PC-9 (cell line): ENCODE data around the gene MECP2. TPM values are rescaled to one million over a fixed set of nuclear protein-coding genes. Genes with fewer than 3 reads are reported as not detected.

ENCODE experiments used
- BruUV-seq: library from RNA; stranded (reverse); fragments of 400-500 nt; replicated peaks from 2 replicates; lab custom pipeline; 2021; lab: Mats Ljungman, UMichigan
- CTCF ChIA-PET: fragments of 300-600 bp; sonication (Branson Sonifier 250); formaldehyde crosslinking; loops from one replicate; lab custom pipeline; 2022; ENCODE audit warnings: antibody characterized with exemption; lab: Charles Lee
- POLR2A ChIA-PET: fragments of 300-600 bp; sonication (Branson Sonifier 250); formaldehyde crosslinking; loops from one replicate; lab custom pipeline; 2022; ENCODE audit warnings: antibody characterized with exemption; ENCODE audit not compliant: unreplicated experiment; lab: Charles Lee
- DNase-seq, 2 experiments: peaks; one replicate each; pipeline versions ENCODE4 v3.0.0 to v3.0.0-alpha.2; 2015 to 2022; ENCODE audit warnings: mixed read lengths in 1 of 2
- H2AFZ ChIP-seq: fragments of 200-600 bp; sonication (generic); 2 replicates; pipeline ENCODE4 v1.8.1; 2017; ENCODE audit warnings: antibody characterized with exemption
- H3F3A ChIP-seq: fragments of 200-600 bp; sonication (generic); 2 replicates; pipeline ENCODE4 v1.8.1; 2017; ENCODE audit warnings: antibody characterized with exemption, mild to moderate bottlenecking, low read depth; ENCODE audit not compliant: insufficient read depth
- H3K27ac ChIP-seq: fragments of 200-600 bp; sonication (generic); 2 replicates; pipeline ENCODE4 v1.6.1; 2016; ENCODE audit warnings: mixed run types
- H3K27me3 ChIP-seq: fragments of 200-600 bp; sonication (generic); 2 replicates; pipeline ENCODE4 v1.6.1; 2016; ENCODE audit warnings: low read depth, mixed run types; ENCODE audit not compliant: insufficient read depth
- H3K36me3 ChIP-seq: fragments of 200-600 bp; sonication (generic); 2 replicates; pipeline ENCODE4 v1.6.1; 2016; ENCODE audit warnings: low read depth, mixed run types
- H3K4me1 ChIP-seq: fragments of 200-600 bp; sonication (generic); replicated peaks from 2 replicates; pipeline ENCODE4 v1.6.1; 2016; ENCODE audit warnings: mixed run types; ENCODE audit not compliant: insufficient read depth
- H3K4me2 ChIP-seq: fragments of 200-600 bp; sonication (generic); 2 replicates; pipeline ENCODE4 v1.6.1; 2017; ENCODE audit warnings: mixed run types
- H3K4me3 ChIP-seq: fragments of 200-600 bp; sonication (generic); 2 replicates; pipeline ENCODE4 v1.6.1; 2016; ENCODE audit warnings: mixed run types
- H3K79me2 ChIP-seq: fragments of 200-600 bp; sonication (generic); 2 replicates; pipeline ENCODE4 v1.6.1; 2017; ENCODE audit warnings: low read depth, mixed run types
- H3K9me2 ChIP-seq: fragments of 200-600 bp; sonication (generic); 2 replicates; pipeline ENCODE4 v1.8.1; 2017; ENCODE audit warnings: mild to moderate bottlenecking; ENCODE audit not compliant: insufficient read depth
- H3K9me3 ChIP-seq: fragments of 200-600 bp; sonication (generic); 2 replicates; pipeline ENCODE4 v1.8.1; 2016; ENCODE audit warnings: low read depth; ENCODE audit not compliant: insufficient read depth
- H4K20me1 ChIP-seq: fragments of 200-600 bp; sonication (generic); 2 replicates; pipeline ENCODE4 v1.8.1; 2017; ENCODE audit not compliant: insufficient read depth
- EZH2 ChIP-seq: fragments of 200-600 bp; sonication (generic); IDR thresholded peaks from 2 replicates; pipeline ENCODE4 v1.8.0; 2017; ENCODE audit warnings: antibody characterized with exemption, low read depth
- intact Hi-C: fragments of 100-400 bp; cut with micrococcal nuclease; formaldehyde crosslinking; loops from one replicate; pipeline ENCODE4 v1.10.0; 2022; ENCODE audit not compliant: unreplicated experiment
- total RNA-seq: library from RNA; stranded (reverse); gene quantifications from 2 replicates; pipeline ENCODE4 v1.2.3, GENCODE V29; 2021
- TF ChIP-seq, protein P1 (sequence below): fragments of 200-600 bp; sonication (generic); conservative IDR thresholded peaks from 2 replicates; pipeline ENCODE4 v1.6.1; 2017; ENCODE audit warnings: mixed run types, antibody characterized with exemption, mild to moderate bottlenecking, moderate library complexity

The MECP2 gene
- total RNA-seq, 1 experiment from 2014 or later = 85.6 TPM

DNA sequence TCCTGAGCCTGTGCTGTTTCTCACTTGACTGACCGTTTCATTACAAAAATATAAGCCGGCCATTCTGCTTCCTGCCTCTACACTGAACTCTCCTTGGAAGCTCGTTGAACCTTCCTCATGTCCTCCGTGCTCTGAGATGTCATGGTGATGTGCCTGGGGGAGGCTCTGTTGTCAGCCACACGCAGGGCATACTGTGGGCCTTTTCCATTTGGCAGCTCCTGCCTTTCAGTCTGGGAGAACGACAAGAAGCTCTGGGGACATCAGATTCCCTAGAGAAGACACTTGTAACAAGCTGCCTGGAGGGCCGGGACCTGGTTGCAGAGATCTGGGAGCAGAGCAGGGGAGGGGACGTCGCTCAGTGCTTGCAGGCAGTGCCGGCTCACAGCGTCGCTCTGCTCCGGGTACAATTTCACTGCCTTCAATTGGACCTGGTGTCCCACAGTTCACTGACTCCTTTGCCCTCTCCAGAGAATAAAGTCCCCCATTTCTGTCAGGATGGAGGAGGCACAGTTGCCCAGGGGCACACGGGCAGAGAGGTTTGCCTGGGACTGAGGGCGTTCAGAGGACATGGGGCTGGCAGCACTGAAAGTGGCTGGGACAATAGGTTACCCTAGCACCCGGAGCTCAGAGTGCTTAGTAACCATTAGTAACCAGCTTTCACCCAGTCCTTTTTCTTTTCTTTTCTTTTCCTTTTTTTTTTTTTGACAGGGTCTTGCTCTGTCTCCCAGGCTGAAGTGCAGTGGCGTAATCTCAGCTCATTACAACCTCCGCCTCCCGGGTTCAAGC is 19.1 kb upstream of the MECP2 start:
- Histone ChIP-seq H2AFZ (no peak overlapping the region), H4K20me1 (no peaks in the 10 kb centered on the region), H3K27me3 (no peaks in the 10 kb centered on the region), H3K9me2 (no peaks in the 10 kb centered on the region), H3K79me2 (no peaks in the 10 kb centered on the region), H3F3A (peaks cover 7% of the 10 kb centered on the region; the same call in 1 of the 2 replicates), H3K27ac (no peak overlapping the region), H3K9me3 (no peaks in the 10 kb centered on the region), H3K4me3 (no peak overlapping the region), H3K4me1 (peaks cover 15% of the 10 kb centered on the region), H3K4me2 (no peak overlapping the region), H3K36me3 (no peaks in the 10 kb centered on the region)
- intact Hi-C loops = no loop called here
- TF ChIP-seq, protein P1, sequence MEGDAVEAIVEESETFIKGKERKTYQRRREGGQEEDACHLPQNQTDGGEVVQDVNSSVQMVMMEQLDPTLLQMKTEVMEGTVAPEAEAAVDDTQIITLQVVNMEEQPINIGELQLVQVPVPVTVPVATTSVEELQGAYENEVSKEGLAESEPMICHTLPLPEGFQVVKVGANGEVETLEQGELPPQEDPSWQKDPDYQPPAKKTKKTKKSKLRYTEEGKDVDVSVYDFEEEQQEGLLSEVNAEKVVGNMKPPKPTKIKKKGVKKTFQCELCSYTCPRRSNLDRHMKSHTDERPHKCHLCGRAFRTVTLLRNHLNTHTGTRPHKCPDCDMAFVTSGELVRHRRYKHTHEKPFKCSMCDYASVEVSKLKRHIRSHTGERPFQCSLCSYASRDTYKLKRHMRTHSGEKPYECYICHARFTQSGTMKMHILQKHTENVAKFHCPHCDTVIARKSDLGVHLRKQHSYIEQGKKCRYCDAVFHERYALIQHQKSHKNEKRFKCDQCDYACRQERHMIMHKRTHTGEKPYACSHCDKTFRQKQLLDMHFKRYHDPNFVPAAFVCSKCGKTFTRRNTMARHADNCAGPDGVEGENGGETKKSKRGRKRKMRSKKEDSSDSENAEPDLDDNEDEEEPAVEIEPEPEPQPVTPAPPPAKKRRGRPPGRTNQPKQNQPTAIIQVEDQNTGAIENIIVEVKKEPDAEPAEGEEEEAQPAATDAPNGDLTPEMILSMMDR = no peak
- no peak for TF ChIP-seq EZH2
- DNase-seq = no peak
- BruUV-seq = no TSS peak
- ChIA-PET POLR2A (no interaction called here), CTCF (interaction anchor here (0.9 kb wide), 1 partner anchor 33 kb away, joined by 6 read pairs; no protein-coding TSS in a partner anchor)

DNA sequence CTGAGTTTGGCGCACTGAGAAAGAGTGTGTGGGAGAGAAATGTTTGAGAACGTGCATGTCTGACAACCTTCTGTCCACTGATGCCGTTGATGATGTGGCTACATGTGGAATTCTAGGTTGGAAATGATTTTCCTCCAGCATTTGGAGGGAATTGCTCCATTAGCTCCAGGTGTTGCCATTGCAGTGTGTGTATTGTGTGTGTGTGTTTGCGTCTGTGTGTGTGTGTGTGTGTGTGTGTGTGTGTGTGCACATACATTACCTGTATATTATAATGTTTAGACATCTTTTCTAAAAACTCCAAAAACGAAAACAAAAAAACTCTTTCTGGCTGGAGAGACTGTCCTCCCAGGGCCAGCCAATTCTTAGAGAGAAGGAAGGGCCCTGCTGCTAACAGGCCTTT is 18.2 kb upstream of the MECP2 start:
- ChIA-PET CTCF (interaction anchor here (0.6 kb wide), 1 partner anchor 13 kb away, joined by 4 read pairs; no protein-coding TSS in a partner anchor), POLR2A (no interaction called here)
- Histone ChIP-seq H2AFZ (no peak overlapping the region), H3K9me2 (no peaks in the 10 kb centered on the region), H3K4me3 (no peak overlapping the region), H3K27me3 (no peaks in the 10 kb centered on the region), H3K36me3 (no peaks in the 10 kb centered on the region), H3K4me1 (0 out of 2 replicates have a peak, but pooled peaks cover 8% of the 10 kb centered on the region), H3F3A (no peaks in the 10 kb centered on the region), H3K27ac (no peak overlapping the region), H3K9me3 (no peaks in the 10 kb centered on the region), H4K20me1 (no peaks in the 10 kb centered on the region), H3K79me2 (no peaks in the 10 kb centered on the region), H3K4me2 (no peak overlapping the region)
- no peak for DNase-seq
- no peak for TF ChIP-seq EZH2
- TF ChIP-seq, protein P1 = no peak
- no TSS peak for BruUV-seq
- intact Hi-C loops = no loop called here

DNA sequence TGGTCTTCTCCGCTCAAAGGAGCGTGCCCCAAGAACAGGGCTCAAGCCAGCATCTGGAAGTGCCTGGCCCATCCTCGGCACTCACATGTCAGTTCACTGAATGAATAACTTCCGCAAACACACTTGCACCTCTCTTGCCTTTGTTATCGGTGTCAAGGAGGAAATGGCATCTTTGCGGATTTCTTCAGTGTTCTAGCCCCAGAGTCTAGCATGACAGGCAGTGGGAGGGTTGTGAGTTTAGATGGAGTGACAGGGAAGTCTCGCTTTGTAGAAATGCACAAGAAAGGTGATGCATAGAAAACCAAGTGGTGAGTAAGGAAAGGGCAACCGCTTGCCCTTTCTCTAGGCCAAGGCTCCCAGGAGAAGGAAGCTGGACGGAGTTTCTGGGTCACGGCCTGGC is 17.6 kb upstream of the MECP2 start:
- Histone ChIP-seq H3K4me2 (no peak overlapping the region), H3K27me3 (no peaks in the 10 kb centered on the region), H3K27ac (no peak overlapping the region), H2AFZ (no peak overlapping the region), H3K9me2 (no peaks in the 10 kb centered on the region), H3K9me3 (no peaks in the 10 kb centered on the region), H3K36me3 (no peaks in the 10 kb centered on the region), H3F3A (no peaks in the 10 kb centered on the region), H4K20me1 (no peaks in the 10 kb centered on the region), H3K4me3 (no peak overlapping the region), H3K79me2 (no peaks in the 10 kb centered on the region), H3K4me1 (0 out of 2 replicates have a peak, but pooled peaks cover 8% of the 10 kb centered on the region)
- CTCF ChIA-PET = no interaction called here
- no TSS peak for BruUV-seq
- POLR2A ChIA-PET = interaction anchor here (0.7 kb wide), 1 partner anchor 18 kb away, joined by 3 read pairs; the partner anchor contains the start of gene MECP2
- no peak for DNase-seq
- TF ChIP-seq EZH2 = no peak
- TF ChIP-seq, protein P1 = no peak
- intact Hi-C loops = no loop called here
